Endothelial cell of umbilical vein (primary cell): Measurements from ENCODE around the gene DDX10. TPM values are rescaled to one million over a fixed set of nuclear protein-coding genes. Genes with fewer than 3 reads are reported as not detected.

Experiments used
- BruUV-seq: library from RNA; stranded (reverse); fragments of 400-500 nt; replicated peaks from 2 replicates; lab custom pipeline; 2021; lab: Mats Ljungman, UMichigan
- CTCF ChIA-PET: fragments of 300-600, 350-600 bp; sonication (Branson Sonifier 250); formaldehyde crosslinking; loops from one replicate; lab custom pipeline; 2021; ENCODE audit warnings: antibody characterized with exemption, inconsistent platforms; lab: Charles Lee
- POLR2A ChIA-PET: fragments of 300-600, 350-600 bp; sonication (Branson Sonifier 250); formaldehyde crosslinking; loops from one replicate; lab custom pipeline; 2021; ENCODE audit warnings: antibody characterized with exemption, inconsistent platforms; lab: Charles Lee
- DNase-seq: peaks from one replicate; pipeline ENCODE4 v3.0.0-alpha.2; 2011; ENCODE audit warnings: low read depth, low spot score
- FAIRE-seq: peaks from 2 replicates; lab custom pipeline; 2011; peaks lifted over from hg19 to GRCh38; lab: Jason Lieb, UNC
- H2AFZ ChIP-seq: 2 replicates; pipeline ENCODE4 v1.6.0; 2012; ENCODE audit warnings: low read depth, low read length, control low read depth, inconsistent platforms
- H3K27ac ChIP-seq: 2 replicates; pipeline ENCODE4 v1.5.1; 2011; ENCODE audit warnings: low read depth, mild to moderate bottlenecking, control low read depth, low read length, moderate library complexity; ENCODE audit not compliant: insufficient read depth
- H3K27me3 ChIP-seq, 2 experiments: 2 replicates each; pipeline versions ENCODE4 v1.6.0 to v1.6.1; 2011; ENCODE audit warnings: low read length in 2 of 2, mixed read lengths in 1 of 2; ENCODE audit not compliant: control insufficient read depth in 2 of 2, insufficient read depth in 2 of 2
- H3K36me3 ChIP-seq, 2 experiments: 2 replicates in 1 of 2; 3 replicates in 1 of 2; pipeline ENCODE4 v1.5.1; 2011; ENCODE audit warnings: low read length in 2 of 2, mild to moderate bottlenecking in 1 of 2, moderate library complexity in 1 of 2; ENCODE audit not compliant: control insufficient read depth in 2 of 2, insufficient read depth in 2 of 2; ENCODE audit errors: extremely low read depth in 1 of 2
- H3K4me1 ChIP-seq: 3 replicates; pipeline ENCODE4 v1.5.1; 2011; ENCODE audit warnings: mild to moderate bottlenecking, low read length; ENCODE audit not compliant: control insufficient read depth, insufficient read depth; ENCODE audit errors: extremely low read depth
- H3K4me2 ChIP-seq: 2 replicates; pipeline ENCODE4 v1.6.1; 2011; ENCODE audit warnings: low read length, control low read depth, mixed read lengths; ENCODE audit not compliant: insufficient read depth
- H3K4me3 ChIP-seq, 3 experiments: fragments of 200-600 bp in 1 of 3; sonication (generic), shearing (Covaris generic) in 1 of 3; replicated peaks in 1 of 3; 2 replicates each; pipeline ENCODE4 v1.5.1; 2011 to 2016; ENCODE audit warnings: control low read depth in 3 of 3, low read length in 3 of 3, mild to moderate bottlenecking in 2 of 3, inconsistent platforms in 1 of 3, low read depth in 1 of 3, moderate library complexity in 1 of 3; ENCODE audit not compliant: insufficient read depth in 1 of 3
- H3K79me2 ChIP-seq: 2 replicates; pipeline ENCODE4 v1.6.0; 2012; ENCODE audit warnings: low read length, inconsistent platforms; ENCODE audit not compliant: control insufficient read depth, insufficient read depth
- H3K9ac ChIP-seq: replicated peaks from 2 replicates; pipeline ENCODE3; 2011; ENCODE audit warnings: low read length, control low read depth; ENCODE audit not compliant: insufficient read depth; ENCODE audit errors: extremely low read depth
- H3K9me1 ChIP-seq: replicated peaks from 3 replicates; pipeline ENCODE4 v1.6.0; 2011; ENCODE audit warnings: mild to moderate bottlenecking, low read length; ENCODE audit not compliant: control insufficient read depth, insufficient read depth; ENCODE audit errors: extremely low read depth
- H3K9me3 ChIP-seq: replicated peaks from 2 replicates; pipeline ENCODE4 v1.5.1; 2012; ENCODE audit warnings: low read length, inconsistent platforms; ENCODE audit not compliant: control insufficient read depth, insufficient read depth
- H4K20me1 ChIP-seq: replicated peaks from 2 replicates; pipeline ENCODE3; 2011; ENCODE audit warnings: mild to moderate bottlenecking, low read length; ENCODE audit not compliant: control insufficient read depth, insufficient read depth; ENCODE audit errors: extremely low read depth
- EZH2 ChIP-seq: IDR thresholded peaks from 2 replicates; pipeline ENCODE4 v1.6.1; 2012; ENCODE audit warnings: borderline replicate concordance, low read depth, mild to moderate bottlenecking, moderate library complexity, low read length, inconsistent platforms; ENCODE audit not compliant: severe bottlenecking
- FOS ChIP-seq: IDR thresholded peaks from 2 replicates; pipeline ENCODE4 v1.6.1; 2011; ENCODE audit warnings: mild to moderate bottlenecking, low read length, moderate library complexity, borderline replicate concordance; ENCODE audit not compliant: insufficient read depth
- GATA2 ChIP-seq: IDR thresholded peaks from 2 replicates; pipeline ENCODE4 v1.7.0; 2011; ENCODE audit warnings: low read depth, mild to moderate bottlenecking, moderate library complexity, mixed read lengths, low read length; ENCODE audit not compliant: insufficient read length, insufficient read depth
- JUN ChIP-seq: IDR thresholded peaks from 2 replicates; pipeline ENCODE4 v1.6.1; 2011; ENCODE audit warnings: borderline replicate concordance, low read depth; ENCODE audit not compliant: insufficient read length, insufficient read depth
- MYC ChIP-seq: IDR thresholded peaks from one replicate; pipeline ENCODE4 v1.6.1; 2011; ENCODE audit warnings: mild to moderate bottlenecking, low read depth, low read length
- POLR2A ChIP-seq: IDR thresholded peaks from 2 replicates; pipeline ENCODE4 v1.6.1; 2012; ENCODE audit warnings: low read depth, mild to moderate bottlenecking, control low read depth, low read length
- POLR2AphosphoS5 ChIP-seq: IDR thresholded peaks from 2 replicates; pipeline ENCODE4 v1.6.1; 2012; ENCODE audit warnings: low read depth, mild to moderate bottlenecking, control low read depth, low read length, moderate library complexity; ENCODE audit not compliant: insufficient read depth
- dilution Hi-C: fragments of 300-500 bp; cut with MboI; formaldehyde crosslinking; loops from one replicate; pipeline ENCODE4 v1.15.0; 2019; ENCODE audit warnings: low sequenced_read_pairs; ENCODE audit not compliant: extremely low pct_ligation_motif_present
- intact Hi-C: fragments of 100-400 bp; cut with micrococcal nuclease; formaldehyde crosslinking; loops from one replicate; pipeline ENCODE4 v1.10.0; 2022
- polyA plus RNA-seq, 4 experiments: library from polyadenylated mRNA; depleted of rRNA in 3 of 4; stranded (reverse) in 3 of 4; unstranded in 1 of 4; fragments of >200 nt; gene quantifications; 2 replicates each; pipeline versions ENCODE4 v1.2.1 to v1.2.3, GENCODE V29; 2011 to 2012; ENCODE audit warnings: missing spikeins in 1 of 4
- total RNA-seq: library from RNA; stranded (reverse); gene quantifications from 2 replicates; pipeline ENCODE4 v1.2.3, GENCODE V29; 2021
- TF ChIP-seq, protein P1 (sequence below), 2 donors: IDR thresholded peaks; 1 replicate in 1 of 2; 2 replicates in 1 of 2; pipeline ENCODE4 v1.5.1; 2011; ENCODE audit warnings: low read length in 2 of 2, mild to moderate bottlenecking in 2 of 2, moderate library complexity in 2 of 2, control low read depth in 1 of 2, inconsistent platforms in 1 of 2, low read depth in 1 of 2; ENCODE audit not compliant: insufficient read depth in 1 of 2; ENCODE audit errors: extremely low read depth in 1 of 2
- TF ChIP-seq, protein P2 (sequence below): IDR thresholded peaks from 2 replicates; pipeline ENCODE4 v1.6.1; 2011; ENCODE audit not compliant: insufficient read depth, insufficient read length

DDX10 gene
- total and polyA plus RNA-seq, 2 donors (not counting 3 experiments of a cell fraction or from before 2014, with no cell fraction given), result 29.8 to 35.2 TPM

DNA sequence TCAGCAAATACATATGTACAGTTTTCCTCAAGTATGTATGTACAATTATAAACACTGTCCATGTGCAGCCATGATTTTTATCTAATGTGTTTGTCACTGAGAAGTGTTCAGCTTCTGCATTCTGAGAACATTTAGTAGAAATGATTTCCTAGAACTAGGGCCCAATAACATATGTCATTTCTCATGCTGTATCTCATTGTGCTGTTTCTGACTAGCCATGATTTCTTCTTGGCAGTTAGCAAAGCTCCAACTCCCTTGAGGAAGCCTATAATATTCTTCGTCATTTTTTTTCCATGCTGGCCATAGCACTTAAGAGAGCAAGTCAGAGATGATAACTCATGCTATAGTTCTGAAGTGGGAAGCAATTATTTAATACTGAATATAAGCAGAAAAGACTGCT lies 187.8 kb downstream of the DDX10 start:
- no peaks in the 10 kb centered on the region for H3K9me3 ChIP-seq
- no peak overlapping the region for H2AFZ ChIP-seq
- H3K9ac ChIP-seq, result no peak overlapping the region
- H3K27ac ChIP-seq, result no peak overlapping the region
- H4K20me1 ChIP-seq, result no peaks in the 10 kb centered on the region
- H3K4me1 ChIP-seq, result peaks cover 28% of the 10 kb centered on the region
- H3K79me2 ChIP-seq, result no peaks in the 10 kb centered on the region
- dilution Hi-C loops (no loop called here), intact Hi-C loops (no loop called here)
- no peaks in the 10 kb centered on the region for H3K9me1 ChIP-seq
- no peak for TF ChIP-seq GATA2
- TF ChIP-seq, protein P1, sequence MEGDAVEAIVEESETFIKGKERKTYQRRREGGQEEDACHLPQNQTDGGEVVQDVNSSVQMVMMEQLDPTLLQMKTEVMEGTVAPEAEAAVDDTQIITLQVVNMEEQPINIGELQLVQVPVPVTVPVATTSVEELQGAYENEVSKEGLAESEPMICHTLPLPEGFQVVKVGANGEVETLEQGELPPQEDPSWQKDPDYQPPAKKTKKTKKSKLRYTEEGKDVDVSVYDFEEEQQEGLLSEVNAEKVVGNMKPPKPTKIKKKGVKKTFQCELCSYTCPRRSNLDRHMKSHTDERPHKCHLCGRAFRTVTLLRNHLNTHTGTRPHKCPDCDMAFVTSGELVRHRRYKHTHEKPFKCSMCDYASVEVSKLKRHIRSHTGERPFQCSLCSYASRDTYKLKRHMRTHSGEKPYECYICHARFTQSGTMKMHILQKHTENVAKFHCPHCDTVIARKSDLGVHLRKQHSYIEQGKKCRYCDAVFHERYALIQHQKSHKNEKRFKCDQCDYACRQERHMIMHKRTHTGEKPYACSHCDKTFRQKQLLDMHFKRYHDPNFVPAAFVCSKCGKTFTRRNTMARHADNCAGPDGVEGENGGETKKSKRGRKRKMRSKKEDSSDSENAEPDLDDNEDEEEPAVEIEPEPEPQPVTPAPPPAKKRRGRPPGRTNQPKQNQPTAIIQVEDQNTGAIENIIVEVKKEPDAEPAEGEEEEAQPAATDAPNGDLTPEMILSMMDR (IDR thresholded peaks at IDR 0.05; ENCODE audit: extremely low read depth in 1 of 2, insufficient read depth in 1 of 2, low read depth in 1 of 2, low read length in 2 of 2), result no peak
- no peak for TF ChIP-seq FOS
- TF ChIP-seq POLR2A, result no peak
- TF ChIP-seq POLR2AphosphoS5, result no peak
- no peak for TF ChIP-seq EZH2
- TF ChIP-seq, protein P2, sequence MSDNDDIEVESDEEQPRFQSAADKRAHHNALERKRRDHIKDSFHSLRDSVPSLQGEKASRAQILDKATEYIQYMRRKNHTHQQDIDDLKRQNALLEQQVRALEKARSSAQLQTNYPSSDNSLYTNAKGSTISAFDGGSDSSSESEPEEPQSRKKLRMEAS, result no peak
- no peak for TF ChIP-seq JUN
- no peak for TF ChIP-seq MYC
- no peaks in the 10 kb centered on the region for H3K36me3 ChIP-seq
- CTCF ChIA-PET, result interaction anchor here (2.0 to 3.3 kb wide), 3 partner anchors 15 to 118 kb away, joined by 10 to 33 read pairs (median 17); no protein-coding TSS in a partner anchor
- FAIRE-seq, result no peak
- no peak overlapping the region for H3K4me3 ChIP-seq
- H3K27me3 ChIP-seq, result no peaks in the 10 kb centered on the region
- DNase-seq, result no peak
- POLR2A ChIA-PET, result no interaction called here
- H3K4me2 ChIP-seq, result no peak overlapping the region
- no TSS peak for BruUV-seq
